ENCODE data around the gene NEMP2. TPM values are rescaled to one million over a fixed set of nuclear protein-coding genes. Genes with fewer than 3 reads are reported as not detected.

NEMP2 gene
- total RNA-seq, 1 donor from 2014 or later, result 9.5 TPM

GRCh38 chr2:190546734-190547133 lies 12.2 kb upstream of the NEMP2 start:
- H3K27me3 ChIP-seq (ENCODE audit: low read depth), result no peaks in the 10 kb centered on the region
- H3K4me3 ChIP-seq, result no peak overlapping the region
- no peak for DNase-seq
- no peak overlapping the region for H3K27ac ChIP-seq
- no peaks in the 10 kb centered on the region for H3K4me1 ChIP-seq
- ATAC-seq, result no peak
- no peak for TF ChIP-seq CTCF (IDR thresholded peaks at IDR 0.05)
- H3K9me3 ChIP-seq, result peaks cover 6% of the 10 kb centered on the region
- intact Hi-C loops (cut with DNase I), result no loop called here
- no peaks in the 10 kb centered on the region for H3K36me3 ChIP-seq

GRCh38 chr2:190545555-190546385 lies 11.2 kb upstream of the NEMP2 start:
- Histone ChIP-seq H3K36me3 (no peaks in the 10 kb centered on the region), H3K27me3 (ENCODE audit: low read depth) (no peaks in the 10 kb centered on the region), H3K4me1 (no peaks in the 10 kb centered on the region), H3K4me3 (peak overlapping the region; percentile 12), H3K9me3 (peaks cover 16% of the 10 kb centered on the region), H3K27ac (no peak overlapping the region)
- DNase-seq (no peak), ATAC-seq (no peak)
- TF ChIP-seq CTCF (IDR thresholded peaks at IDR 0.05), result no peak
- intact Hi-C loops (cut with DNase I), result no loop called here

- peak overlapping the region; percentile 12 for H3K4me3 ChIP-seq
- no peaks in the 10 kb centered on the region for H3K27me3 ChIP-seq (ENCODE audit: low read depth)
- ATAC-seq, result no peak
- no peak for DNase-seq
- peaks cover 22% of the 10 kb centered on the region for H3K9me3 ChIP-seq
- no peak overlapping the region for H3K27ac ChIP-seq
- no peaks in the 10 kb centered on the region for H3K36me3 ChIP-seq
- no peak for TF ChIP-seq CTCF (IDR thresholded peaks at IDR 0.05)
- intact Hi-C loops (cut with DNase I), result no loop called here
- no peaks in the 10 kb centered on the region for H3K4me1 ChIP-seq
Observed at GRCh38 chr2:190545093-190545492, 10.6 kb upstream of the NEMP2 start.

- no peak for TF ChIP-seq CTCF (IDR thresholded peaks at IDR 0.05)
- DNase-seq (no peak), ATAC-seq (no peak)
- no peaks in the 10 kb centered on the region for H3K27me3 ChIP-seq (ENCODE audit: low read depth)
- H3K9me3 ChIP-seq, result peaks cover 28% of the 10 kb centered on the region
- H3K36me3 ChIP-seq, result no peaks in the 10 kb centered on the region
- intact Hi-C loops (cut with DNase I), result no loop called here
- no peak overlapping the region for H3K27ac ChIP-seq
- no peaks in the 10 kb centered on the region for H3K4me1 ChIP-seq
- H3K4me3 ChIP-seq, result no peak overlapping the region
Observed at GRCh38 chr2:190540048-190540447, 5.5 kb upstream of the NEMP2 start.

GRCh38 chr2:190538201-190538600 lies 3.7 kb upstream of the NEMP2 start:
- TF ChIP-seq CTCF (IDR thresholded peaks at IDR 0.05), result no peak
- no peaks in the 10 kb centered on the region for H3K36me3 ChIP-seq
- DNase-seq (no peak), ATAC-seq (no peak)
- peaks cover 28% of the 10 kb centered on the region for H3K9me3 ChIP-seq
- no peaks in the 10 kb centered on the region for H3K27me3 ChIP-seq (ENCODE audit: low read depth)
- peaks cover 6% of the 10 kb centered on the region for H3K4me1 ChIP-seq
- H3K27ac ChIP-seq, result no peak overlapping the region
- intact Hi-C loops (cut with DNase I), result no loop called here
- H3K4me3 ChIP-seq, result no peak overlapping the region
